OCI-LY1 (cell line): ENCODE data around the gene DLEC1.

Experiments used
- EZH2 ChIP-seq: fragments of 200-600 bp; sonication (generic), shearing (Covaris generic); IDR thresholded peaks from 2 replicates; pipeline ENCODE4 v1.8.0; 2017; ENCODE audit warnings: borderline replicate concordance, mixed run types, mild to moderate bottlenecking, antibody characterized with exemption, low read length, moderate library complexity, mixed read lengths
- TF ChIP-seq, protein P1 (sequence below): fragments of 200-600 bp; sonication (generic), shearing (Covaris generic); IDR thresholded peaks from 2 replicates; pipeline ENCODE4 v1.5.1; 2017; ENCODE audit warnings: mild to moderate bottlenecking, antibody characterized with exemption, low read length, moderate library complexity, mixed read lengths

- TF ChIP-seq, protein P1, sequence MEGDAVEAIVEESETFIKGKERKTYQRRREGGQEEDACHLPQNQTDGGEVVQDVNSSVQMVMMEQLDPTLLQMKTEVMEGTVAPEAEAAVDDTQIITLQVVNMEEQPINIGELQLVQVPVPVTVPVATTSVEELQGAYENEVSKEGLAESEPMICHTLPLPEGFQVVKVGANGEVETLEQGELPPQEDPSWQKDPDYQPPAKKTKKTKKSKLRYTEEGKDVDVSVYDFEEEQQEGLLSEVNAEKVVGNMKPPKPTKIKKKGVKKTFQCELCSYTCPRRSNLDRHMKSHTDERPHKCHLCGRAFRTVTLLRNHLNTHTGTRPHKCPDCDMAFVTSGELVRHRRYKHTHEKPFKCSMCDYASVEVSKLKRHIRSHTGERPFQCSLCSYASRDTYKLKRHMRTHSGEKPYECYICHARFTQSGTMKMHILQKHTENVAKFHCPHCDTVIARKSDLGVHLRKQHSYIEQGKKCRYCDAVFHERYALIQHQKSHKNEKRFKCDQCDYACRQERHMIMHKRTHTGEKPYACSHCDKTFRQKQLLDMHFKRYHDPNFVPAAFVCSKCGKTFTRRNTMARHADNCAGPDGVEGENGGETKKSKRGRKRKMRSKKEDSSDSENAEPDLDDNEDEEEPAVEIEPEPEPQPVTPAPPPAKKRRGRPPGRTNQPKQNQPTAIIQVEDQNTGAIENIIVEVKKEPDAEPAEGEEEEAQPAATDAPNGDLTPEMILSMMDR = no peak
- TF ChIP-seq EZH2 = no peak
These were observed 126.1 kb downstream of the DLEC1 start, which contains the start of gene OXSR1 for GRCh38 chr3:38164952-38165721.
